Small intestine (tissue), 7 donors: ENCODE results near the gene CACNA2D2. TPM values are rescaled to one million over a fixed set of nuclear protein-coding genes. Genes with fewer than 3 reads are reported as not detected.
A peak's percentile ranks its signal among the peaks of the same experiment; 100 is the strongest.

ENCODE experiments used
- DNase-seq, 2 donors: peaks; one replicate each; pipeline versions ENCODE4 v3.0.0 to v3.0.0-alpha.2; 2013
- FAIRE-seq: peaks from 2 replicates; lab custom pipeline; 2012; peaks lifted over from hg19 to GRCh38; lab: Jason Lieb, UNC
- H3K27ac ChIP-seq, 3 donors: one replicate each; pipeline ENCODE4 v1.5.1; 2013; ENCODE audit warnings: low read length in 2 of 3, mild to moderate bottlenecking in 2 of 3, control low read depth in 1 of 3, inconsistent platforms in 1 of 3, low read depth in 1 of 3, moderate library complexity in 1 of 3
- H3K27me3 ChIP-seq, 3 donors: one replicate each; pipeline ENCODE4 v1.6.1; 2013; ENCODE audit warnings: low read length in 3 of 3, inconsistent platforms in 1 of 3; ENCODE audit not compliant: control insufficient read depth in 3 of 3, insufficient read depth in 3 of 3
- H3K36me3 ChIP-seq, 3 donors: one replicate each; pipeline ENCODE4 v1.6.1; 2013; ENCODE audit warnings: low read length in 3 of 3, inconsistent platforms in 1 of 3, low read depth in 1 of 3, mild to moderate bottlenecking in 1 of 3, moderate library complexity in 1 of 3; ENCODE audit not compliant: control insufficient read depth in 3 of 3, insufficient read depth in 2 of 3
- H3K4me1 ChIP-seq, 3 donors: one replicate each; pipeline ENCODE4 v1.6.1; 2013; ENCODE audit warnings: low read length in 2 of 3, inconsistent platforms in 1 of 3, low read depth in 1 of 3, mild to moderate bottlenecking in 1 of 3, moderate library complexity in 1 of 3; ENCODE audit not compliant: control insufficient read depth in 3 of 3, insufficient read depth in 2 of 3
- H3K4me3 ChIP-seq, 3 donors: one replicate each; pipeline ENCODE4 v1.5.1; 2013; ENCODE audit warnings: low read length in 3 of 3, control low read depth in 1 of 3, inconsistent platforms in 1 of 3, low read depth in 1 of 3, mild to moderate bottlenecking in 1 of 3, moderate library complexity in 1 of 3
- H3K9me3 ChIP-seq, 2 donors: one replicate each; pipeline ENCODE4 v1.6.1; 2013; ENCODE audit warnings: low read depth in 1 of 2, low read length in 1 of 2; ENCODE audit not compliant: control insufficient read depth in 2 of 2, insufficient read depth in 1 of 2
- WGBS, 3 donors: extraction: QIAGEN DNeasy Blood & Tissue Kit; methylation state at CpG; one replicate each; pipeline ENCODE4 v1.1.7; 2013; 5-methylcytosine and 5-hydroxymethylcytosine counted together
- polyA plus RNA-seq, 4 donors: library from polyadenylated mRNA; stranded (reverse) in 3 of 4; unstranded in 1 of 4; fragments of 200-250 nt in 3 of 4; fragments of 120-200 nt in 1 of 4; gene quantifications; one replicate each; pipeline versions ENCODE4 v1.2.1 to v1.2.3, GENCODE V29; 2013
- donor health status: healthy with polysubstance abuse.
- donor health status: control.
- donor health status: control.
- donor health status: Bipolar disorder and iron deficiency.
- donor health status: healthy.

The CACNA2D2 gene
- polyA plus RNA-seq, 4 donors, result 0.22 to 5.3 (median 0.89) TPM

- Histone ChIP-seq H3K9me3 (no peaks in the 10 kb centered on the region), H3K4me1 (peaks cover 5 to 23% (median 19%) of the 10 kb centered on the region in 3 donors), H3K36me3 (peaks cover 0 to 4% (median 0%) of the 10 kb centered on the region in 3 donors), H3K4me3 (no peak overlapping the region), H3K27me3 (no peaks in the 10 kb centered on the region), H3K27ac (no peak overlapping the region)
- WGBS, 3 donors, result 41 to 72% (median 44%) methylated on average over 5 of the region's 5 CpGs
- peak in 1 of 2 donors; percentile 17 for DNase-seq
- FAIRE-seq, result no peak
Measured at GRCh38 chr3:50392101-50392715, 111.2 kb downstream of the CACNA2D2 start.

GRCh38 chr3:50390508-50391224, 112.8 kb downstream of the CACNA2D2 start:
- Histone ChIP-seq H3K36me3 (peaks cover 0 to 4% (median 0%) of the 10 kb centered on the region in 3 donors), H3K27me3 (no peaks in the 10 kb centered on the region), H3K27ac (peak overlapping the region in 2 of 3 donors; percentile 45 to 77), H3K9me3 (no peaks in the 10 kb centered on the region), H3K4me3 (no peak overlapping the region), H3K4me1 (peaks cover 5 to 23% (median 19%) of the 10 kb centered on the region in 3 donors)
- 9 to 49% (median 39%) methylated on average over 12 of the region's 12 CpGs for WGBS, 3 donors
- DNase-seq (peak; percentile 91 to 93), FAIRE-seq (no peak)

- no peaks in the 10 kb centered on the region for H3K9me3 ChIP-seq
- no peaks in the 10 kb centered on the region for H3K27me3 ChIP-seq
- no peak overlapping the region for H3K27ac ChIP-seq
- H3K4me3 ChIP-seq, result no peak overlapping the region
- FAIRE-seq (no peak), DNase-seq (no peak)
- peaks cover 0 to 4% (median 0%) of the 10 kb centered on the region in 3 donors for H3K36me3 ChIP-seq
- H3K4me1 ChIP-seq, result peaks cover 5 to 23% (median 10%) of the 10 kb centered on the region in 3 donors
- WGBS, 3 donors, result 73 to 84% (median 75%) methylated on average over 6 of the region's 6 CpGs
Measured at GRCh38 chr3:50389414-50389767, 114.0 kb downstream of the CACNA2D2 start.

- Histone ChIP-seq H3K4me3 (no peak overlapping the region), H3K27me3 (no peaks in the 10 kb centered on the region), H3K9me3 (no peaks in the 10 kb centered on the region), H3K4me1 (peaks cover 5 to 23% (median 7%) of the 10 kb centered on the region in 3 donors), H3K27ac (no peak overlapping the region), H3K36me3 (peaks cover 0 to 4% (median 0%) of the 10 kb centered on the region in 3 donors)
- no peak for DNase-seq
- 75 to 83% (median 79%) methylated on average over 22 of the region's 22 CpGs for WGBS, 3 donors
- no peak for FAIRE-seq
Measured at GRCh38 chr3:50388720-50389413, 114.6 kb downstream of the CACNA2D2 start.

DNA sequence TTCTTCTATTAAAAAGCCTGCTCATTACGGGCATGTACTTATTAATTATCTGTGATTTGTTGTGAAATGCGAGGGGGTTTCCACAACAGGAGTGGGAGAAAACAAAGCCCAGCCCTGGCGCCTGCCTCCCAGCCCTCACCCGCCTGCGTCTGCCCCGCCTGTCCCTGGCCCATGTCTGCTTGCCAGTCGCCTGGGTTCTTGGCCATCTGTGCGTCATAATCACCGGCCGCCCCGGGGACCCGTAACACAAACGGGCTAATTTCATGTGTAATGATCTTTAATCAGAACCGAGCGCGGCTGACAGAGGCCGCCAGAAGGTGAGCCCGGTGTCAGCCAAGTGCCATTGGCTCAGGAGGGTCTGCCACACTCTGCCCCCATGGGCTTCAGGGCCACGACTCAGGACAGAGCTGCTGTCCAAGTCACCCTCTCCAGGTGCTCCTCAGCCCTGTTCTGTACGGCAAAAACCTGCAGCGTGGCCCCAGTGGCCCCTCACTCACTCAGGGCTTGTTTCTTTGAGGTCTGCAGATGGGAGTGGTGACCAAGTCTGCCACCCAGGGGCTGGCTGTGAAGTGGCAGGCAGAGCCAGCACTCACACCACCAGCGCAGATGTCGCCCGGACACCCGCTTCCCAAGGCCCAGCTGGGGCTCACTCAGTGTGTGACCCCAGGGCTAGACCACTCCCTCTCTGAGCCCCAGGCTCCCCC, 115.3 kb downstream of the CACNA2D2 start:
- peak; percentile 33 to 42 for DNase-seq
- no peaks in the 10 kb centered on the region for H3K27me3 ChIP-seq
- no peak overlapping the region for H3K27ac ChIP-seq
- no peak for FAIRE-seq
- WGBS, 3 donors, result 26 to 72% (median 44%) methylated on average over 25 of the region's 25 CpGs
- no peak overlapping the region for H3K4me3 ChIP-seq
- H3K36me3 ChIP-seq, result peaks cover 0 to 4% (median 0%) of the 10 kb centered on the region in 3 donors
- no peaks in the 10 kb centered on the region for H3K9me3 ChIP-seq
- H3K4me1 ChIP-seq, result peaks cover 5 to 23% (median 7%) of the 10 kb centered on the region in 3 donors

- Histone ChIP-seq H3K27ac (no peak overlapping the region), H3K9me3 (no peaks in the 10 kb centered on the region), H3K27me3 (no peaks in the 10 kb centered on the region), H3K36me3 (peaks cover 0 to 2% (median 0%) of the 10 kb centered on the region in 3 donors), H3K4me1 (peaks cover 1 to 12% (median 2%) of the 10 kb centered on the region in 3 donors), H3K4me3 (no peak overlapping the region)
- no peak for DNase-seq
- no peak for FAIRE-seq
- WGBS, 3 donors, result 69 to 72% (median 70%) methylated on average over 13 of the region's 13 CpGs
Measured at GRCh38 chr3:50385754-50386153, 117.7 kb downstream of the CACNA2D2 start.

DNA sequence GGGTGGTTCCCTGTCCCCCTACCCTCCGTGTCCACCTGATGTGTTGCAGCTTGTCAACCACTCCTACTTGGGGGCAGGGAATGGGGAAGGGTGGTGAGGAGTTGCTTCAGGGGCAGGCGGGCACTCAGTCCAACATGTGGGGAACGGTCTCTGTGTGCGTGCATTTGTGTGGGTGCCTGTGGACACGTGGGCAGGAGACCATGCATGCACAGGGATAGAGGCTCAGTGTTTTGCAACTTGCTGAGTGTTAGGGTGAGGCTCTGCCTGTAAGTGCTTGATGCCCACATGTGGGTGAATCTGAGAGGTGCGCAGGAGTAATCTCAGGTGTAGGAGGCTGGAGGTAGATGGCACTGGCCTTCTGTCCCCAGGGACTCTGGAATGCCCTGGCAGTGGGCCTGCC, 119.7 kb downstream of the CACNA2D2 start:
- no peak for FAIRE-seq
- Histone ChIP-seq H3K4me3 (no peak overlapping the region), H3K27ac (no peak overlapping the region), H3K27me3 (no peaks in the 10 kb centered on the region), H3K9me3 (no peaks in the 10 kb centered on the region), H3K4me1 (no peaks in the 10 kb centered on the region), H3K36me3 (no peaks in the 10 kb centered on the region)
- WGBS, 3 donors, result 77 to 87% (median 79%) methylated on average over 6 of the region's 6 CpGs
- no peak for DNase-seq

- Histone ChIP-seq H3K4me3 (no peak overlapping the region), H3K4me1 (no peaks in the 10 kb centered on the region), H3K9me3 (no peaks in the 10 kb centered on the region), H3K36me3 (no peaks in the 10 kb centered on the region), H3K27me3 (no peaks in the 10 kb centered on the region), H3K27ac (no peak overlapping the region)
- DNase-seq (no peak), FAIRE-seq (no peak)
- 89 to 93% (median 90%) methylated on average over 12 of the region's 12 CpGs for WGBS, 3 donors
Measured at GRCh38 chr3:50382722-50383121, 120.7 kb downstream of the CACNA2D2 start.
